Kidney (tissue), 14 donors: ENCODE results near the gene NENF. TPM values are rescaled to one million over a fixed set of nuclear protein-coding genes. Genes with fewer than 3 reads are reported as not detected.

Experiments
- DNase-seq, 5 donors: peaks; one replicate each; pipeline ENCODE4 v3.0.0-alpha.2; 2013 to 2020
- FAIRE-seq: peaks from 2 replicates; lab custom pipeline; 2012; peaks lifted over from hg19 to GRCh38; lab: Jason Lieb, UNC
- H3K27ac ChIP-seq, 2 donors: one replicate each; pipeline ENCODE4 v1.7.0; 2013; ENCODE audit warnings: low read depth in 2 of 2, low read length in 2 of 2, inconsistent platforms in 1 of 2
- H3K27me3 ChIP-seq: one replicate; pipeline ENCODE4 v1.7.1; 2013; ENCODE audit warnings: low read length, inconsistent platforms; ENCODE audit not compliant: control insufficient read depth, insufficient read depth
- H3K36me3 ChIP-seq, 3 donors: one replicate each; pipeline versions ENCODE4 v1.7.0 to v1.7.1; 2013; ENCODE audit warnings: low read length in 3 of 3, control low read depth in 1 of 3, inconsistent platforms in 1 of 3; ENCODE audit not compliant: insufficient read depth in 3 of 3, control insufficient read depth in 2 of 3
- H3K4me1 ChIP-seq, 3 donors: one replicate each; pipeline versions ENCODE4 v1.7.0 to v1.7.1; 2013; ENCODE audit warnings: low read length in 3 of 3, inconsistent platforms in 1 of 3, low read depth in 1 of 3; ENCODE audit not compliant: control insufficient read depth in 2 of 3, insufficient read depth in 2 of 3
- H3K4me3 ChIP-seq, 3 donors: one replicate each; pipeline versions ENCODE4 v1.7.0 to v1.8.1; 2013; ENCODE audit warnings: low read length in 3 of 3, control low read depth in 1 of 3, inconsistent platforms in 1 of 3
- H3K9ac ChIP-seq, 3 donors: one replicate each; pipeline versions ENCODE4 v1.7.0 to v1.7.1; 2013; ENCODE audit warnings: low read length in 3 of 3, control low read depth in 1 of 3, inconsistent platforms in 1 of 3
- H3K9me3 ChIP-seq, 3 donors: one replicate each; pipeline versions ENCODE4 v1.7.0 to v1.7.1; 2013; ENCODE audit warnings: low read length in 3 of 3, control low read depth in 1 of 3, inconsistent platforms in 1 of 3; ENCODE audit not compliant: control insufficient read depth in 2 of 3, insufficient read depth in 1 of 3
- intact Hi-C: fragments of 100-400 bp; cut with DNase I; formaldehyde crosslinking; loops from one replicate; pipeline ENCODE4 v1.11.1; 2022
- polyA plus RNA-seq: library from polyadenylated mRNA; stranded (reverse); fragments of 350-450 nt; fragmentation: Illumina TruSeq; extraction: RNeasy Lipid Tissue Mini Kit (QIAGEN cat#74804); gene quantifications from one replicate; pipeline ENCODE4 v1.2.3, GENCODE V29; 2014; ENCODE audit warnings: low read depth, low replicate concordance; ENCODE audit not compliant: insufficient read depth
- total RNA-seq: library from RNA; stranded (reverse); fragmentation: NEBNext Ultra II Directional; extraction: Animal tissue kit (Norgen Biotek cat#: 25700); gene quantifications from one replicate; pipeline ENCODE4 v1.2.1, GENCODE V29; 2021
- TF ChIP-seq, protein P1 (sequence below): IDR thresholded peaks from 3 replicates; pipeline ENCODE4 v1.5.1; 2012; ENCODE audit warnings: mild to moderate bottlenecking, moderate library complexity, borderline replicate concordance; ENCODE audit not compliant: insufficient read depth; ENCODE audit errors: extremely low read depth
- donor health status: control.
- donor health status: control.
- donor health status: control.
- donor health status: control.
- donor health status: control.
- donor health status: DM: yes; HTN: yes; CAD: no.
- donor health status: Normal renal cell carcinoma (clear cell type).

The NENF gene
- total and polyA plus RNA-seq, 2 donors from 2014 or later: 63.0 to 210 TPM

- H3K4me3 ChIP-seq: no peak overlapping the region
- no peak overlapping the region for H3K9ac ChIP-seq
- FAIRE-seq (no peak), DNase-seq (peak in 1 of 5 donors; percentile 32)
- no peaks in the 10 kb centered on the region for H3K27me3 ChIP-seq
- intact Hi-C loops: loop anchor here (10.0 kb wide), 1 partner anchor 393 kb away; no protein-coding TSS in a partner anchor
- H3K9me3 ChIP-seq: no peaks in the 10 kb centered on the region
- TF ChIP-seq, protein P1, sequence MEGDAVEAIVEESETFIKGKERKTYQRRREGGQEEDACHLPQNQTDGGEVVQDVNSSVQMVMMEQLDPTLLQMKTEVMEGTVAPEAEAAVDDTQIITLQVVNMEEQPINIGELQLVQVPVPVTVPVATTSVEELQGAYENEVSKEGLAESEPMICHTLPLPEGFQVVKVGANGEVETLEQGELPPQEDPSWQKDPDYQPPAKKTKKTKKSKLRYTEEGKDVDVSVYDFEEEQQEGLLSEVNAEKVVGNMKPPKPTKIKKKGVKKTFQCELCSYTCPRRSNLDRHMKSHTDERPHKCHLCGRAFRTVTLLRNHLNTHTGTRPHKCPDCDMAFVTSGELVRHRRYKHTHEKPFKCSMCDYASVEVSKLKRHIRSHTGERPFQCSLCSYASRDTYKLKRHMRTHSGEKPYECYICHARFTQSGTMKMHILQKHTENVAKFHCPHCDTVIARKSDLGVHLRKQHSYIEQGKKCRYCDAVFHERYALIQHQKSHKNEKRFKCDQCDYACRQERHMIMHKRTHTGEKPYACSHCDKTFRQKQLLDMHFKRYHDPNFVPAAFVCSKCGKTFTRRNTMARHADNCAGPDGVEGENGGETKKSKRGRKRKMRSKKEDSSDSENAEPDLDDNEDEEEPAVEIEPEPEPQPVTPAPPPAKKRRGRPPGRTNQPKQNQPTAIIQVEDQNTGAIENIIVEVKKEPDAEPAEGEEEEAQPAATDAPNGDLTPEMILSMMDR: peak; percentile 39
- no peaks in the 10 kb centered on the region for H3K36me3 ChIP-seq
- H3K27ac ChIP-seq: no peak overlapping the region
- peaks cover 0 to 2% (median 0%) of the 10 kb centered on the region in 3 donors for H3K4me1 ChIP-seq
Observed at GRCh38 chr1:212457740-212458338, 25.1 kb downstream of the NENF start.

- TF ChIP-seq, protein P1: no peak
- DNase-seq (no peak), FAIRE-seq (no peak)
- Histone ChIP-seq H3K27me3 (no peaks in the 10 kb centered on the region), H3K9me3 (no peaks in the 10 kb centered on the region), H3K4me1 (peaks cover 0 to 2% (median 0%) of the 10 kb centered on the region in 3 donors), H3K4me3 (no peak overlapping the region), H3K27ac (no peak overlapping the region), H3K36me3 (no peaks in the 10 kb centered on the region), H3K9ac (no peak overlapping the region)
- intact Hi-C loops: loop anchor here (10.0 kb wide), 1 partner anchor 394 kb away; no protein-coding TSS in a partner anchor
Observed at GRCh38 chr1:212458817-212459216, 26.1 kb downstream of the NENF start.

- intact Hi-C loops: loop anchor here (10.0 kb wide), 1 partner anchor 395 kb away; no protein-coding TSS in a partner anchor
- H3K4me1 ChIP-seq: peaks cover 0 to 2% (median 0%) of the 10 kb centered on the region in 3 donors
- no peak for DNase-seq
- H3K36me3 ChIP-seq: no peaks in the 10 kb centered on the region
- H3K27ac ChIP-seq: no peak overlapping the region
- H3K9me3 ChIP-seq: no peaks in the 10 kb centered on the region
- H3K9ac ChIP-seq: no peak overlapping the region
- H3K27me3 ChIP-seq: no peaks in the 10 kb centered on the region
- TF ChIP-seq, protein P1: no peak
- no peak for FAIRE-seq
- no peak overlapping the region for H3K4me3 ChIP-seq
Observed at GRCh38 chr1:212459656-212460055, 26.9 kb downstream of the NENF start.
